Measurements from ENCODE around the gene GNG12. TPM values are rescaled to one million over a fixed set of nuclear protein-coding genes. Genes with fewer than 3 reads are reported as not detected.

The GNG12 gene
- total and polyA plus RNA-seq, 8 donors = 7.3 to 39.8 (median 21.1) TPM

- no peak for TF ChIP-seq CTCF (IDR thresholded peaks at IDR 0.05)
- ATAC-seq (no peak), DNase-seq (no peak), FAIRE-seq (no peak)
- Histone ChIP-seq H3K4me1 (no peaks in the 10 kb centered on the region), H3K36me3 (peaks cover 0 to 5% (median 0%) of the 10 kb centered on the region in 3 donors), H3K27me3 (no peaks in the 10 kb centered on the region), H3K9me3 (no peaks in the 10 kb centered on the region), H3K27ac (no peak overlapping the region), H3K4me3 (no peak overlapping the region)
- intact Hi-C loops (cut with DNase I) = no loop called here
- 76 to 88% methylated on average over 2 of the region's 2 CpGs for whole genome bisulfite sequencing, 2 donors
These were observed 131.4 kb downstream of the GNG12 start for GRCh38 chr1:67701876-67702275.

GRCh38 chr1:67700692-67701410 lies 132.4 kb downstream of the GNG12 start:
- TF ChIP-seq CTCF (IDR thresholded peaks at IDR 0.05) = no peak
- Histone ChIP-seq H3K27me3 (no peaks in the 10 kb centered on the region), H3K36me3 (peaks cover 0 to 5% (median 0%) of the 10 kb centered on the region in 3 donors), H3K4me3 (no peak overlapping the region), H3K27ac (no peak overlapping the region), H3K4me1 (no peaks in the 10 kb centered on the region), H3K9me3 (no peaks in the 10 kb centered on the region)
- no peak for FAIRE-seq
- peak; percentile 70 to 88 (median 82) for ATAC-seq
- WGBS, 2 donors = 74 to 79% methylated on average over 8 of the region's 8 CpGs
- intact Hi-C loops (cut with DNase I) = no loop called here
- no peak for DNase-seq

- peaks cover 0 to 3% (median 0%) of the 10 kb centered on the region in 3 donors for H3K36me3 ChIP-seq
- no peaks in the 10 kb centered on the region for H3K4me1 ChIP-seq
- H3K27ac ChIP-seq = no peak overlapping the region
- no peak for DNase-seq
- H3K9me3 ChIP-seq = no peaks in the 10 kb centered on the region
- WGBS, 2 donors = 75 to 76% methylated on average over 4 of the region's 4 CpGs
- ATAC-seq = peak in 2 of 4 donors; percentile 9 to 18
- H3K27me3 ChIP-seq = no peaks in the 10 kb centered on the region
- no peak for FAIRE-seq
- no peak for TF ChIP-seq CTCF (IDR thresholded peaks at IDR 0.05)
- intact Hi-C loops (cut with DNase I) = no loop called here
- no peak overlapping the region for H3K4me3 ChIP-seq
These were observed 133.0 kb downstream of the GNG12 start for GRCh38 chr1:67700220-67700619.

- WGBS, 2 donors = 74 to 78% methylated on average over 3 of the region's 3 CpGs
- H3K36me3 ChIP-seq = no peaks in the 10 kb centered on the region
- ATAC-seq (no peak), DNase-seq (no peak), FAIRE-seq (no peak)
- no peak overlapping the region for H3K4me3 ChIP-seq
- H3K9me3 ChIP-seq = no peaks in the 10 kb centered on the region
- H3K27ac ChIP-seq = no peak overlapping the region
- TF ChIP-seq CTCF (IDR thresholded peaks at IDR 0.05) = no peak
- no peaks in the 10 kb centered on the region for H3K4me1 ChIP-seq
- intact Hi-C loops (cut with DNase I) = no loop called here
- no peaks in the 10 kb centered on the region for H3K27me3 ChIP-seq
These were observed 136.6 kb downstream of the GNG12 start for GRCh38 chr1:67696708-67697107.

- intact Hi-C loops (cut with DNase I) = no loop called here
- Histone ChIP-seq H3K27ac (no peak overlapping the region), H3K9me3 (no peaks in the 10 kb centered on the region), H3K4me1 (no peaks in the 10 kb centered on the region), H3K27me3 (no peaks in the 10 kb centered on the region), H3K4me3 (no peak overlapping the region), H3K36me3 (no peaks in the 10 kb centered on the region)
- no peak for FAIRE-seq
- WGBS, 2 donors = 85 to 99% methylated on average over 2 of the region's 2 CpGs
- DNase-seq = no peak
- no peak for TF ChIP-seq CTCF (IDR thresholded peaks at IDR 0.05)
- ATAC-seq = no peak
These were observed 137.3 kb downstream of the GNG12 start for GRCh38 chr1:67695963-67696362.

All from pancreas (tissue), 10 donors.